GM10266 (cell line): ENCODE measurements around the gene KDM1A.

ENCODE experiments used
- DNase-seq: peaks from one replicate; pipeline ENCODE4 v3.0.0; 2012; ENCODE audit errors: extremely low spot score
- CTCF ChIP-seq: IDR thresholded peaks from 2 replicates; pipeline ENCODE4 v1.5.1; 2012; ENCODE audit warnings: mild to moderate bottlenecking, low read depth; ENCODE audit not compliant: control insufficient read depth, insufficient read depth; ENCODE audit errors: missing control alignments

Gene KDM1A

GRCh38 chr1:23021834-23022233 is 2.6 kb downstream of the KDM1A start:
- no peak for TF ChIP-seq CTCF
- no peak for DNase-seq

GRCh38 chr1:23023174-23023845 is 4.0 kb downstream of the KDM1A start:
- DNase-seq: no peak
- TF ChIP-seq CTCF: no peak

GRCh38 chr1:23026568-23026967 is 7.3 kb downstream of the KDM1A start:
- DNase-seq: no peak
- TF ChIP-seq CTCF: no peak

- TF ChIP-seq CTCF: no peak
- DNase-seq: no peak
These were observed 8.2 kb downstream of the KDM1A start for GRCh38 chr1:23027352-23027907.

GRCh38 chr1:23029337-23029736 is 10.1 kb downstream of the KDM1A start:
- no peak for DNase-seq
- no peak for TF ChIP-seq CTCF

- no peak for DNase-seq
- TF ChIP-seq CTCF: no peak
These were observed 16.7 kb downstream of the KDM1A start for GRCh38 chr1:23035823-23036452.
